GM21447 (cell line): ENCODE measurements around the gene CAMK2B.

Source experiments
- ATAC-seq: cut with Tn5 transposase; IDR thresholded peaks from one replicate; pipeline ENCODE4 v1.9.1; 2021; ENCODE audit not compliant: unreplicated experiment

The CAMK2B gene

DNA sequence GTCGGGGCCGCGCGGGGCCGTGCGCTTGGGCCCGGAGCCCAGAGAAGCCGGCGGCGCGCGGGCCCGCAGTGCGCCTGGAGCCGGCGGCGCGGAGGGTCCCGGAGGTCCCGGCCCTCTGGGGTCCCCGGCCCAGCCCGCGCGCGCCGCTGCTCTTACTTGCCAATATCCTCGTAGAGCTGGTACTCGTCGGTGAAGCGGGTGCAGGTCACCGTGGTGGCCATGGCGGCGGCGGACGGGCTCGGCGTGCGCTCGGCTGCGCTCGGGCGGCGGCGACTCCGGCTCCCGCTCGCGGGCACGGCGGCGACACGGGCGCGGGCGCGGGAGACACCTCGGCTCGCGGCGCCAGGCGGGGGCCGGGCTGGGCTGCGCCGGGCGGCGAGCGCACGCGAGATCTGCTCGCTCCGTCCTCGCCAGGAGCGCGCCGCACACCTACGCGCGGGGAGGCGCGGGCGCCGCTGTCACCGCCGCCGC, at the start of gene CAMK2B:
Gene CAMK2B, minus strand, starts transcription at position 394 of the 471 bp plus-strand sequence. Its CDS starts 173 bp downstream, at position 221.
- ATAC-seq, result no peak

DNA sequence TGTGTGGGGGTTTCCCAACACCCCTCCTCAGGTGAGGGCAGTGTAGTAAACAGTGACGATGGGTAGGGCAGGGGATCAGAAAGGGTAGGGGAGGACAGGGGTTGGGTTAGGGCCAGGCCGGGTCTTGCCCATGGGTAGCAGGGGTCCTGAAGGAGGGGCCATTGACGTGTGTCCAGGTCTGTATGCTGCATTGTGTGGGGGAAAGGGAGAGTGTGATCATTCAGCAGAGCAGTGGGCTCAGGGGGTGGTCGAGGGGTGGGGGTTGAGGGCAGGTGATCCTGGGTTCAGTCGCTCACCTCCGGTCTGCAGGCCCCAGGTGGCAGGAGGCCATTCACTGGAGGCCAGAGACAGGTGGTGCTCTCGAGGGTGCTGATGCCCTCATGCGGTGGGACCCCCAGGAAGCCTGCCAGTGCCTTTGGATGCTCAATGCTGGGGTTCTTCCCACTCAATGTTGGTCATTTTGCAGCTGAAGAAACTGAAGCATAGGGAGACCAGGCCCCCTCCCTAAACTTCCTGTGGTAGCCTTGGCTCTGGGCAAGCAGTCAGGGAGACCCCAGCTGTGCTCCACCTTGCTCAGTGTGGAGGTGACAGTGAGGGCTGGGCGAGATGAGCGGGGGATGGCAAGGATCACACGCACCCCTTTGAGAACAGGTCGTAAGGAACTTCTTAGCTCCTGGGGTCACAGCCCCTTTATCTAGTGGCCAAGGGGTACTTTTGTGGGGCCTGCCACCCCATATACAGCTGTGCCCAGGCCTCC, 48.8 kb upstream of the CAMK2B start:
- no peak for ATAC-seq

DNA sequence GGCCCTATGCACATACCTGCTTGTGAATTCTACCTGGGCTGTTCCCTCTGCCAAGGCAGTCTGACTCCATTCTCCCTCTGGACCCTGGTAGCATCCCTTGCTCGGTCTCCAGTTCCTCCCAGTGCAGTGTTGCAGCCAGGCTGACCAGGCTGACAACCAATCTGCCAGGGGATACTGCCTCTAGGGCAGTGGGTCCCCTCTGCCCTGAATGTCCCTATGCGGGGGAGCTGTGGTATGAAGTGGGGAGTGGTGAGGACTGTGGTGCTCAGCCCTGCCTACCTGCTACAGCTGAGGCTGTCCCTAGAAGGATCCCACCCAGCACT, 48.0 kb upstream of the CAMK2B start:
- no peak for ATAC-seq

DNA sequence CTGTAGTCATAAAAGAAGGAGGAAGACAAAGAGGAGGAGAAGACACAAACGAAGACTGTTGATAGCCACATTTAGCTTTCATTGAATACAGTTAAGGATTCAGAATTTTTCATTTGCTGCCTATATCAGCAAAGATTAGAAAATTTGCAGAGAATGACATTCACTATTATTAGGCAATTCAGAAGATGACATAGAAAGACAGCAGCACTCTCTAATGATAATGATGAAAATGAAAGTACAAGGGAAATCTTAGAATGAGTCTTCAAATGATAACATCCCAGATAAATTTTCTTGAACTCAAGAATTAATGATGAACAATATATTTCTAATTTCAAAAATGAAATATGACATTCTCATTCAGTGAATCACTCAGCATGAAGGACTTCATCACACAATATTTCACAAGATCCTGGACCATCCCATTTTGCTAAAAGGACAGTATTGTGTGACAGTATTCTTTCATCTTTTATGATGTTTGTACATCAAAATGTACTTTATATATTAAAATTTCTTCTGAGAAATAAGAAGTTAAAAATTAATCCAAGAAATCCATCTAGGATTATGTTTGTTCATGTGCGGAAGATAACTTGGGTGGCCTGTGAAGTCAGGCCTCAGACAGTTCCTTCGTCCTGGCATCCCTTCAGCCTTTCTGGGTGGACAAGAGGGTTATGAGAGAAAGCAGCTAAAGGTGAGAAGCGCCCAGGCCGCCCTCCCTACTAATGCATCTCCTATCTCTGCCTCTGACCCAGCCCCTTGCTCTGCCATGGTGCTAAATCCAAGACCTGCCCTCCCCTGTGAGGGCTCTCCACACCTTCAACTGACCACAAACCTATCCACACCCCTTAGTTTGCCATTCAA, 47.4 kb upstream of the CAMK2B start:
- ATAC-seq, result no peak

DNA sequence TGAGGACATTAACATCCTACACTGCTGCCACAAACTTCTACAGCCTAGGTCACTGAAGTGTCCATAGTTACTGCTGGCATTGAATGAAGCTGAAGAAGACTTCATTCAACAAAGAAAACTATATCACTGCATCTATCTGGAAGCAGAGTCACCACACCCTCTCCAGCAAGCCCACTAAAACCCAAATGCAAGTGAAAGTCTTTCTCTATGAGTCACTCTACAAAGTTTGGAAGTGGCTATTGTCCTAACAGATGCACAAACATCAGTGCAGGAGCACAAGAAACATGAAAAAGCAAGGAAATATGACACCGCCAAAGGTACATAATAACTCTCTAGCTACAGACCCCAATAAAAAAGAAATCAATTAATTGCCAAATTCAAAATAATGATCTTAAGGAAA, 43.5 kb upstream of the CAMK2B start:
- no peak for ATAC-seq

DNA sequence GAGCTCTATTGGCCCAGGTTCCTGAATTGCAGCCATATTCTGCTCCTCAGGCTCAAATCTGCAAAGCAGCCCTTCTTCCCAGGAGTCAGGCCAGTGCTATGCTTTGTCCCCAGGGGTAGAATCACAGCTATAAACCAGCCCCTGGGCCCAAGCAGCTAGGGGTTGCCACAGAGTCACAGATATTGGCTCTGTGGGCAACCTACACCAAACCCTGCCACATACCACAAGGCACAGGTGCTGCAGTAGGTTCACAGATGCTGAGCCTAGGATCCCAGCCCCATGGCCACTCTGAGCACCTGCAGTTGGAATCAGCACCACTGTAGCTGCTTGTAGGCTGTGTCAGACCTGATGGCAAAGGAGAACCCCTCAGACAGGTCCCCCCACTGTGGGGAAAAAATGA, 43.1 kb upstream of the CAMK2B start:
- no peak for ATAC-seq

DNA sequence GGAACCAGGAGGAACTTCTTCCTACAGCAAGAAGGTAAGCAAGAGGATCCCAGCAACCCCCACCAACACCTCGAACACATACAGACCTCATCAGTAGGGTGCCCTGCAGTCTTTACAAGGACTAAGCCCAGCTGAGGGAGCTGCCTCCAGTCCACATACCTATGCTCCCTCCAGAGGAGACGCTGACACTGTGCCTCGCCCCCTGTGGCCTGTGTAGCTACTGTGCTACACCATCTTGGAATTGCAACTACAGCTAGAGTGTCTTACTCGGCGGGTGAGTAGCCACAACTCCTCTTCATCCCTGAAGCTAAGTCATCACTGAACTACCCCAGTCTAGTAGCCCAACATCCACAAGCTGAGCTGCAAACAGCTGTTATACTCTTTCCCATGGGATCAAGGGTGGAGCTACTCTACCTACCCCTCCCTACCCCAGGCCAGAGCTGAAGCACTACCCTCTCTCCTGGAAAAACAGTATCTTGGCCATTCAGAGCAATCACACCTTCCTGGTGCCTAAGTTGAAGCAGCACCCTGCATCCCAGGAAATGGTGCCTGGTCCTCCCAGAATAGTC, 42.2 kb upstream of the CAMK2B start:
- ATAC-seq, result no peak

DNA sequence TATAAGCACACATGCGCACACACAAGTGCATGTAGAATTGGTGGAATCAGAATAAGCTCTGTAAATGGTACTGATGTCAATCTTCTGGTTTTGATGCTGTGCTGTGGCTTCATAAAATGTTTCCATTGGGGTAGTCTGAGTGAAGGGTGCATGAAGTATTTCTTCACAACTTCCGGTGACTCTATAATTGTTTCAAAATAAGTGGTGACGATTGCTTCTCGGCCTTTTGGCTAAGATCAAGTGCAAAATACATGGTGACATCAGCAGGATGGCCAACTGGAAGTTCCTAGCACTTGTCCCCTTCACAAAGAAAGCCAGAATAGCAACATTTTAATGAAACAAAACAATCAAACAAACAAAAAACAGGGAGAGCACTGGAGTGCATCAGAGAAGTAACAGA, 41.6 kb upstream of the CAMK2B start:
- no peak for ATAC-seq

DNA sequence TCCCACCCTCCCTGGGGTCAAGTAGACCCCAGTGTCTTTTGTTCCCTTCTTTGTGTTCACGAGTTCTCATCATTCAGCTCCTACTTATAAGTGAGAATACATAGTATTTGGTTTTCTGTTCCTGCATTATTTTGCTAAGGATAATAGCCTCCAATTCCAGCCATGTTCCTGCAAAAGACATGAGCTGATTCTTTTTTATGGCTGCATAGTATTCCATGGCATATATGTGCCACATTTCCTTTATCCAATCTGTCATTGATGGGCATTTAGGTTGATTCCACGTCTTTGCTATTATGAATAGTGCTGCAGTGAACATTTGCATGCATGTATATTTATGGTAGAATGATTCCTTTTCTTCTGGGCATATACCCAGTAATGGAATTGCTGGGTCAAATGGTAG, 28.3 kb upstream of the CAMK2B start:
- ATAC-seq, result no peak

DNA sequence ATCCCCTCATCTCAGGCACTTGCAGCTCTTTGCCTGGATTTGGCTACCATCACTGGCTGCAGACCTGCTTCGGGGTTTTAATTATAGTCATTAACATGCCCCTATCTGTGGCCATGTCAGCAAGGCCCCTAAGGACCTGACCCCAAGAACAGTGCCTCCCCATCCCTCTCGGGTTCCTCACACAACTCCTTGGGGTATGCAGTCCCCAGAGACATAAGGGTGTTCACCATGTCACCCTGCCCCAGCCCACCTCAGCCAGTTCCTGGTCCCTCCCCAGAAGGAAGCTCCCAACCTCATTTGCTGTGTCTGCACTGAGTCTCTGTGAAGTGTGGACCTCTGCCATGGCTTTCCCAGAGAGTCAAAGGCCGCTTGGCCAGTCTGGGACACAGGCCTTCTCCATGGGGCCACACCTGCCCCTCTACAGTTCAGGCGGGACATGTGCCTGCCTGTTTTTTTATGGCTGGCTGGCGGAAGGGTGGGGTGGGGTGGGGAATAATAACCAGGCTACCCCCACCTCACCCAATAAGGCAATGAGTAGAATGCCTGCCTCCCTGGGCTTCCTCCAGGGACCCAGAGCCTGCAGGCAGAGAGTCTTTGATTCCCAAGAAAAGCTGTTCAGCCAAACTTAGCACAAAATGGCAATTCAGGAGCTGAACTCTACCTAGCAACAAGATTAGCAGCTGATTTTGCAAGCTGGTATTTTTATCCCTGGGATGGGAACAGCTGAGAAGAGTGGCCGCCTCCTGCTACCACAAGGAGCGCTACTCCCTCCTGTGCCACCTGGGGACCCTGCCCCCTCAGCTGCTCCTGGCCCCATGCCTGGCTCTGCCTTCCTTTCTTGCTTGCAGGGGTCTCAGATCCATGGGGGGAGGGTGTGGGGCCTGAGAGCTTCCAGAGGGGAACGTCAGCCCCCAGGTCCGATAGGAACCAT, 23.7 kb upstream of the CAMK2B start:
- ATAC-seq, result no peak

DNA sequence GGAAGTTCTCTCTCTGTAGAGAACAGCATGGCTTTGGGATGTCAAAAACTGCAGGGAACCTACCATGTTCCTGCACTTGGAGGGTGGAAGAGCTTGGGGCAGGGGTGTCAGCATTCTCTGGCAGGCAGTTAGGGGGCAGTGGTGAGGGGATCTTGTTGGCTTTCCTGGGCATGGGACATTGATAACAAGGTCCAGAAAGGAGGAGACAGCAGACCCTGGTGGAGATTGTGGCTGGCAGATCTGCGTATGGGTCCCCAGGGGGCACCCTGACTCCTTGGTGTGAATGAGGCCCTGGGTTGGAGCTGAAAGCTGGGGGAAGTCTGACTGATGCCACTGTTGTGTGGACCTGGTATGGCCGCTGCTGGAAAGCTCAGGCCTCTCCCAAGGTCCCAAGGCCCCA, 22.9 kb upstream of the CAMK2B start:
- ATAC-seq, result no peak

DNA sequence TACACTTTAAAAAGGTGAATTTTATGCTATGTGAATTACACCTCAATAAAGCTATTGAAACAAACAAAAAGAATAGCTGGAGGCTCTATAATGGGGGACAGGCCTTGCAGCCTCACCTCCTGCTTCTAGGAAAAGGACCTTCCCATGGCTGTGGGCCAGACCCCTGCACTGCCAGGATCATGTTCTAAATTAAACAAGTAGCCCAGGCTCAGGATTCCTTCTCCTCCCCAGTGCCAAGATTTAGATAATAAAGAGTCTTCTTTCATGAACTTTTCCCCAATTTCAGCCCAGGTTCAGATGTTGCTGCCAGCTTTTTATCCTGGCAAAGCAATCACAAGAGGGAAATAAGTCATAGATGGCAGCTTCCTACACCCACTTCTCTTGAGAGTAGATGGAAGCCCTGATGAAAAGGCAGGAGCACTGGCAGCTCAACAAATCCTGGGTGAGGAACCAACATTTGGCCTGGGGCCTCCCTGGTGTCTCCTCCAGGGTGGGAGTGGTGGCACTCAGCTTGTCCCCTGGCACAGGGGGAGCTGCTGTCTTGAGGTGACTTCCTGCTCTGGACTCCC, 22.2 kb upstream of the CAMK2B start:
- no peak for ATAC-seq

DNA sequence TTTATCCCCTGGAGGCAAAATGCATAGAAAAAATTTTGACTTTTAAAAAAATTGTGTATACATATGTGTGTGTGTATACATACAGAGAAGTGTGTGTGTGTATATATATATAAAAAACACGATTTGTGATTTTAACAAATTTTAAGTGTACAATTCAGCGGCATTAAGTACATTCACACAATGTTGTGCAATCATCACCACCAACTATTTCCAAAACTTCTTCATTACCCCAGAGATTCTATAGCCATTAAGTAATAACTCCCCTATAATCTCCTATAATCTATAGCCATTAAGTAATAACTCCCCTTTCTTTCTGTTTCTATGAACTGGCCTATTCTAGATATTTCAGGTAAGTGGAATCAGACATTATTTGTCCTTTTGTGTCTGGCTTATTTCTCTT, 20.7 kb upstream of the CAMK2B start:
- no peak for ATAC-seq

DNA sequence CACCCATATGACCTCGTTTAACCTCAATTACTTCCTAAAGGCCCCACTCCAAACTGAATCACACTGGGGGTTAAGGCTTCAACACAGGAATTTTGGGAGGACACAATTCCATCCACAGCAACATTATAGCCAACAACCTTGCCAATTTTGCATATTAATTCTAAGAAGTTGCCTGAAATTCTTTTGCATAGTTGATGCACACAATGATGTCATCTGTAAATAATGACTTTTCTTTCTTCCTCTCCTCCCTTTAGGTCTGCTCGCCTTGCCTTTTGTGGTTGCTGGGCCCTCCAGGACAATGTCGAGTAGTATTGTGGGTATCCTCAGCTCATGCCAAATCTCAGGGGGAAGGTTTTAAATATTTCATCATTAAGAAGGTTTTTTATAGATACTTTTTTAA, 16.0 kb upstream of the CAMK2B start:
- ATAC-seq, result no peak

DNA sequence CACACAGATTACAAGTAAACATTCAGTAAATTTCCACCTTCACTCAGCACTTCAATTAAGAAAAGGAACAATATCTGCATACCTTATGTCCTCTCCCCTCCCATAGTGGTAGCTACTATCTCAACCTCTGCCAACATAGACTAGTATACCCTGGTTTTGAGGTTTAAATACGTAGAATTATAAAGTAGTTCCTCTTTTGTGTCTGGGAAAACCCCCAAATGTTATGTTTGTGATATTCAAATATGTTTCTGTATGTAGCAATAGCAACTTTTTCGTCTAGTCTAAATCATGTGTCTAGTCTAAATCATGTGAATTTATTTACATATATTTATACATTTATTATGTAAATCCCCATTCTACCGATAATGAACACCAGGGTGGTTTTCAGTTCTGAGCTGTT, 13.2 kb upstream of the CAMK2B start:
- ATAC-seq, result no peak

DNA sequence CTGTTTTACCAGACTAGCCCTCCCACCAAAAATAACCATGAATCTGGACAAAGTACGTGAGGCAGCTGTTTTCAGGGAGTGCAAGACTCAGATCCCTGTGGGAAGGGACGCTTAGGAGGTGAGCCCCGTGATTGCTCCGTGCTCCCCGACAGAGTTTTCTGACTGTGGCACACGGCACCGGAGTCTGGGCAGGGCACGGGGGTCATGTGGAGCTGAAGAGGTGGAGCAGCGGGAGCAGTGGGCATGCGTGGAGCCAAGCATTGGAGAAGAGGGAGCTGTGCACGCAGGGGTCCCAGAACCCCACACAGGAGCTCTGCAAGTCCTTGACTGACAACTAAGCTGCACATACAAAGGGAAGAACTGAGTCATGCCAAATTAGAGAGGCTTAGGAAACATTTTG, 11.1 kb upstream of the CAMK2B start:
- no peak for ATAC-seq

DNA sequence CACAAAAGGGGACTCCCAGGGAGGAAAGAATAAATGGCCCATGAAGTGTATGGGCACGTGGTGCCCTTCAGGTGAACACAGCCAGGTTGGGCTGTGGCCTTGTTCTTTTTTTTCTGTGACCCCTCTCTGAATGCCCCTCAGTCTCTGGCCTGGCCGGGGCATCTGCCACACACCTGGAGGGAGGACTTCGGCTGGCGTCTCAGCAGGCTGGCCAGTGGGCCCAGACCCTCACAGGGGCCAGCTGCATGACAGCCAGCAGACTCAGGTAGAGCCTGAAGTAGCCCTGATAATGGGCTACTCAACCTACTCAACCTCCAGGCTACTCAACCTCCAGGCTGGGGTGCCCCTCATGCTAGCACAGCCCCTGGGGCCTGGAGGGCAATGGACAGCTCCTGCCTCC, 9.8 kb upstream of the CAMK2B start:
- no peak for ATAC-seq

DNA sequence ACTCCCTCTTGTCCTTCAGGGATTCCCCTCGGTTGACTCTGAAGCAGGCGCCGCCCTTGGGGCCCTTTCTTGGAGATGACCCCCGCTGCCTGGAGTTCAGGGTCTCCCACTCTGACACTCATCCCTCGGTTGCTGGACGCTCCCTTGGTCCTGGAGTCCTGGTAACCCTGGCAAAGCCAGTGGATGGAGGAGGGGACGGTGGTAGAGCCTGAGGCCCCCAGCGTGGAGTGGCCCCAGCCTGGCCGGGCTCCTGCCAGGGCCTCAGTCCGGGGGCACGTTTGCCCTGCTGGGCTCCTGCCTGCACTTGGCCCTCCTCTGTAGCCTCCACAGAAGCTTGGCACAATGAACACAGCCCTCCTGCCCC, 9.3 kb upstream of the CAMK2B start:
- no peak for ATAC-seq

DNA sequence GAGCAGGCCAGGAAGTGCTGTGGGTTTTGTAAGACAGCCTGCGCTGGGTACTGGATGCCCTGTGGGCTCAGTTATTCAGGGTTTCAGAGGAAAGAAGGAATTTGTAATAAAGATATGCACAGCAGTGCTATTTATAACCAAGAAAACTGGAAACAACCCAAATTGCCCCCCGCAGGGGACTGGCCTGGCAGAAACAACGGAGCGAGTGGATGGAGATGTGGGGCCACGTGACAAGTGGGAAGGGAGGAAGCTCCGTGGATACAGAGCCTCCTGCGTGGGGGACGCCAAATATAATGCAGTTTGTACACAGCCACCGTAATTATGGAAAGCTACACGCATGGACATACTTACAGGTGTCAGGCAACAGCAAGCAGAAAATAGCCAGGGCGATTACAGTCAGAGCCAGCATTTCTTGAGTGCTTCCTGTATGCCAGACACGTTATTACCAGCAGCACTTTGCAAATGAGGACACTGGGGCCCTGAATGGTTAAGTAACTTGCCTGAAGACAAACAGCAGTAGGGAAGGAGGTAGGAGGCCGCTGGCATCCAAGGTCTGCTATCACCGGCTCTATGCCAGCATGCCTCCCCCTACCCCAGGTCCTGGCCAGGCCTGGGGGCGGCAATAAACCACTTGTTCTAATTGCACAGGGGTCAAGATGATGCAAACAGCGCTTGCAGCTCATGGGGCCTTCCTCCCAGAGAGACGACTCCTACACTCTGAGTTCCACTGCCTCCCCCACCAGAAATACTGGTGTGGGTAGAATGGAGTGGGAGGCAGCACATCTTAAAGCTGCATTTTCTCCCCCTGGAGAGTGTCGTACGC, 8.7 kb upstream of the CAMK2B start:
- no peak for ATAC-seq

DNA sequence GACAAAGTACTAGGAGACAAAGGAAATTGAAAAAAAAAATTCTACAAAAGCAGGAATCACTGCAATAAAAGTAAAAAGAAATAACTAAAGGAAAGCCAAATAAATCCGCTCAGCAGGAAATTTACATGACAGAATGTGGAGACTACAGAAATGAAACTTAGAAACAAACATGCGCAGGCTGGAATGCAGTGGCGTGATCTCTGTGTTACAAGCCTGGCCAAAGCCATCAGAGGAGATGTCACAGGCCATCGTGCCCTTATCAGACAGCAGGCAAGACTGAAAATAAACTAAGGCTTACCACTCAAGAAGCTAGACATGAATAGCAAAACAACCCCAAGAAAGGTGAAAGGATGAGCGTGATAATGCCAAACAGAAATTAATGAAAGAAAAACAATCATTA, 6.3 kb upstream of the CAMK2B start:
- no peak for ATAC-seq
